Measurements from ENCODE around the gene GUCY1B1.

DNA sequence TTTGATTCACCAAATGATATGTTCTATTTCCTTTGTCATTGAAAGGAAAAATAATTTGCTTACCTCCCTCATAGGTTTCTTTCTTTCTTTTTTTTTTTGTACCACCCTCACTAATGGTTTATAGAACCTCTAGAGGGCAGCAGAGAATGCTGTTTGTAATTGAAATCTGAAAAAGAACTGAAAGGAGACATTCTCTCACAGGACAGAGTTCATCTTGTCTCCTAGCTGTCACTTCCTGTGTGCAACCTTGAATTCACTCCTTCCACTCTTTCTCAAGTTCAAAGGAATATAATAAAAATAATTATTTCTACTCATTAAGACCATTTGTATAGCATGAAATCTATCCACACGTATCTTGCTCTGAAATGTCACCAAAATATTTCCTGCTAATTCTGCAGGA is 51.0 kb downstream of the GUCY1B1 start:
- TF ChIP-seq, protein P1, sequence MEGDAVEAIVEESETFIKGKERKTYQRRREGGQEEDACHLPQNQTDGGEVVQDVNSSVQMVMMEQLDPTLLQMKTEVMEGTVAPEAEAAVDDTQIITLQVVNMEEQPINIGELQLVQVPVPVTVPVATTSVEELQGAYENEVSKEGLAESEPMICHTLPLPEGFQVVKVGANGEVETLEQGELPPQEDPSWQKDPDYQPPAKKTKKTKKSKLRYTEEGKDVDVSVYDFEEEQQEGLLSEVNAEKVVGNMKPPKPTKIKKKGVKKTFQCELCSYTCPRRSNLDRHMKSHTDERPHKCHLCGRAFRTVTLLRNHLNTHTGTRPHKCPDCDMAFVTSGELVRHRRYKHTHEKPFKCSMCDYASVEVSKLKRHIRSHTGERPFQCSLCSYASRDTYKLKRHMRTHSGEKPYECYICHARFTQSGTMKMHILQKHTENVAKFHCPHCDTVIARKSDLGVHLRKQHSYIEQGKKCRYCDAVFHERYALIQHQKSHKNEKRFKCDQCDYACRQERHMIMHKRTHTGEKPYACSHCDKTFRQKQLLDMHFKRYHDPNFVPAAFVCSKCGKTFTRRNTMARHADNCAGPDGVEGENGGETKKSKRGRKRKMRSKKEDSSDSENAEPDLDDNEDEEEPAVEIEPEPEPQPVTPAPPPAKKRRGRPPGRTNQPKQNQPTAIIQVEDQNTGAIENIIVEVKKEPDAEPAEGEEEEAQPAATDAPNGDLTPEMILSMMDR (IDR thresholded peaks at IDR 0.05): peak; percentile 48 to 87 (median 72)
- no peak for TF ChIP-seq POLR2A (IDR thresholded peaks at IDR 0.05)
